Esophagus muscularis mucosa (tissue), 4 donors: Measurements from ENCODE around the gene ELP2. TPM values are rescaled to one million over a fixed set of nuclear protein-coding genes. Genes with fewer than 3 reads are reported as not detected.

Source experiments
- DNase-seq: peaks from one replicate; pipeline ENCODE4 v3.0.0-alpha.2; 2017; ENCODE audit errors: extremely low spot score
- H3K27ac ChIP-seq, 4 donors: fragments of 200-600 bp; sonication (generic); replicated peaks in 1 of 4; 1 replicate in 3 of 4; 2 replicates in 1 of 4; pipeline ENCODE4 v1.5.1; 2016 to 2019; ENCODE audit warnings: mild to moderate bottlenecking in 1 of 4
- H3K27me3 ChIP-seq, 4 donors: fragments of 200-600 bp; sonication (generic); one replicate each; pipeline versions ENCODE4 v1.5.1 to v1.6.0; 2016 to 2019
- H3K36me3 ChIP-seq, 4 donors: fragments of 200-600 bp; sonication (generic); one replicate each; pipeline ENCODE4 v1.5.1; 2016 to 2019
- H3K4me1 ChIP-seq, 4 donors: fragments of 200-600 bp; sonication (generic); one replicate each; pipeline ENCODE4 v1.5.1; 2016 to 2019
- H3K4me3 ChIP-seq, 4 donors: fragments of 200-600 bp; sonication (generic); 1 replicate in 2 of 4; 2 replicates in 2 of 4; pipeline ENCODE4 v1.5.1; 2016 to 2019; ENCODE audit warnings: mild to moderate bottlenecking in 4 of 4, moderate library complexity in 1 of 4
- H3K9me3 ChIP-seq, 4 donors: fragments of 200-600 bp; sonication (generic); 1 replicate in 3 of 4; 2 replicates in 1 of 4; pipeline ENCODE4 v1.5.1; 2016 to 2019
- CTCF ChIP-seq, 3 experiments: fragments of 200-600 bp in 2 of 3; fragments of 450-650 bp in 1 of 3; sonication (generic) in 2 of 3; IDR thresholded peaks; one replicate each; pipeline ENCODE4 v1.5.1; 2017 to 2019; ENCODE audit warnings: antibody characterized with exemption in 3 of 3, mild to moderate bottlenecking in 2 of 3, moderate library complexity in 1 of 3
- EP300 ChIP-seq: sonication (generic); formaldehyde crosslinking; IDR thresholded peaks from one replicate; pipeline ENCODE4 v1.6.1; 2017; ENCODE audit warnings: antibody characterized with exemption
- POLR2A ChIP-seq: fragments of 450-650 bp; IDR thresholded peaks from one replicate; pipeline ENCODE4 v1.6.1; 2017; ENCODE audit warnings: antibody characterized with exemption, moderate library complexity, mild to moderate bottlenecking, low read depth
- POLR2AphosphoS5 ChIP-seq, 2 donors: sonication (generic); formaldehyde crosslinking; IDR thresholded peaks; one replicate each; pipeline ENCODE4 v1.6.1; 2017; ENCODE audit warnings: antibody characterized with exemption in 2 of 2
- WGBS: methylation state at CpG from one replicate; pipeline ENCODE4 v1.1.5; 2018; 5-methylcytosine and 5-hydroxymethylcytosine counted together
- intact Hi-C: fragments of 100-400 bp; cut with DNase I; formaldehyde crosslinking; loops from one replicate; pipeline ENCODE4 v1.15.1; 2023
- total RNA-seq, 4 donors: library from RNA; depleted of rRNA; stranded (reverse); fragments of >200 nt; gene quantifications; one replicate each; pipeline versions ENCODE4 v1.1.0 to v1.2.1, GENCODE V29; 2016

Gene ELP2
- total RNA-seq, 4 donors from 2014 or later: 43.4 to 63.1 (median 48.2) TPM

- Histone ChIP-seq H3K4me1 (peaks cover 8 to 20% (median 17%) of the 10 kb centered on the region in 4 donors), H3K36me3 (no peaks in the 10 kb centered on the region), H3K4me3 (no peak overlapping the region), H3K9me3 (no peaks in the 10 kb centered on the region), H3K27me3 (no peaks in the 10 kb centered on the region), H3K27ac (no peak overlapping the region)
- WGBS: 92% methylated on average over 3 of the region's 3 CpGs
- intact Hi-C loops: no loop called here
- no peak for TF ChIP-seq CTCF (IDR thresholded peaks at IDR 0.05)
- no peak for TF ChIP-seq POLR2AphosphoS5 (IDR thresholded peaks at IDR 0.05)
- TF ChIP-seq EP300: no peak
- no peak for TF ChIP-seq POLR2A
- DNase-seq: no peak
Observed at GRCh38 chr18:36191286-36191685, 61.6 kb downstream of the ELP2 start.

GRCh38 chr18:36191711-36192110 lies 62.0 kb downstream of the ELP2 start:
- Histone ChIP-seq H3K36me3 (no peaks in the 10 kb centered on the region), H3K4me3 (no peak overlapping the region), H3K4me1 (peaks cover 4 to 15% (median 13%) of the 10 kb centered on the region in 4 donors), H3K9me3 (no peaks in the 10 kb centered on the region), H3K27me3 (no peaks in the 10 kb centered on the region), H3K27ac (no peak overlapping the region)
- 94% methylated on average over 1 of the region's 1 CpG for WGBS
- intact Hi-C loops: no loop called here
- TF ChIP-seq CTCF (IDR thresholded peaks at IDR 0.05): no peak
- TF ChIP-seq EP300: no peak
- no peak for TF ChIP-seq POLR2A
- no peak for TF ChIP-seq POLR2AphosphoS5 (IDR thresholded peaks at IDR 0.05)
- no peak for DNase-seq

- intact Hi-C loops: no loop called here
- TF ChIP-seq EP300: no peak
- no peak for TF ChIP-seq POLR2AphosphoS5 (IDR thresholded peaks at IDR 0.05)
- TF ChIP-seq CTCF (IDR thresholded peaks at IDR 0.05): no peak
- no peak for TF ChIP-seq POLR2A
- no peak for DNase-seq
- Histone ChIP-seq H3K4me3 (no peak overlapping the region), H3K36me3 (no peaks in the 10 kb centered on the region), H3K9me3 (no peaks in the 10 kb centered on the region), H3K27me3 (no peaks in the 10 kb centered on the region), H3K4me1 (peaks cover 0 to 4% (median 0%) of the 10 kb centered on the region in 4 donors), H3K27ac (no peak overlapping the region)
- 79% methylated on average over 8 of the region's 8 CpGs for WGBS
Observed at GRCh38 chr18:36194600-36195315, 65.1 kb downstream of the ELP2 start.

- no peaks in the 10 kb centered on the region for H3K9me3 ChIP-seq
- no peak overlapping the region for H3K4me3 ChIP-seq
- no peaks in the 10 kb centered on the region for H3K27me3 ChIP-seq
- intact Hi-C loops: no loop called here
- no peak for TF ChIP-seq CTCF (IDR thresholded peaks at IDR 0.05)
- no peak for TF ChIP-seq EP300
- no peak for TF ChIP-seq POLR2A
- no peak for TF ChIP-seq POLR2AphosphoS5 (IDR thresholded peaks at IDR 0.05)
- H3K27ac ChIP-seq: no peak overlapping the region
- WGBS: 51% methylated on average over 3 of the region's 3 CpGs
- DNase-seq: no peak
- H3K36me3 ChIP-seq: no peaks in the 10 kb centered on the region
- H3K4me1 ChIP-seq: peaks cover 0 to 4% (median 0%) of the 10 kb centered on the region in 4 donors
Observed at GRCh38 chr18:36195427-36196122, 65.9 kb downstream of the ELP2 start.
